Loucy (cell line): ENCODE data around the gene PODN.

ENCODE experiments used
- EZH2phosphoT487 ChIP-seq: fragments of 200-600 bp; IDR thresholded peaks from 2 replicates; pipeline ENCODE4 v1.6.1; 2018; ENCODE audit warnings: antibody characterized with exemption, mild to moderate bottlenecking, moderate library complexity, borderline replicate concordance
- TF ChIP-seq, protein P1 (sequence below): fragments of 200-600 bp; sonication (generic); conservative IDR thresholded peaks from 2 replicates; pipeline ENCODE4 v1.5.1; 2014; ENCODE audit warnings: mild to moderate bottlenecking, antibody characterized with exemption, low read length

DNA sequence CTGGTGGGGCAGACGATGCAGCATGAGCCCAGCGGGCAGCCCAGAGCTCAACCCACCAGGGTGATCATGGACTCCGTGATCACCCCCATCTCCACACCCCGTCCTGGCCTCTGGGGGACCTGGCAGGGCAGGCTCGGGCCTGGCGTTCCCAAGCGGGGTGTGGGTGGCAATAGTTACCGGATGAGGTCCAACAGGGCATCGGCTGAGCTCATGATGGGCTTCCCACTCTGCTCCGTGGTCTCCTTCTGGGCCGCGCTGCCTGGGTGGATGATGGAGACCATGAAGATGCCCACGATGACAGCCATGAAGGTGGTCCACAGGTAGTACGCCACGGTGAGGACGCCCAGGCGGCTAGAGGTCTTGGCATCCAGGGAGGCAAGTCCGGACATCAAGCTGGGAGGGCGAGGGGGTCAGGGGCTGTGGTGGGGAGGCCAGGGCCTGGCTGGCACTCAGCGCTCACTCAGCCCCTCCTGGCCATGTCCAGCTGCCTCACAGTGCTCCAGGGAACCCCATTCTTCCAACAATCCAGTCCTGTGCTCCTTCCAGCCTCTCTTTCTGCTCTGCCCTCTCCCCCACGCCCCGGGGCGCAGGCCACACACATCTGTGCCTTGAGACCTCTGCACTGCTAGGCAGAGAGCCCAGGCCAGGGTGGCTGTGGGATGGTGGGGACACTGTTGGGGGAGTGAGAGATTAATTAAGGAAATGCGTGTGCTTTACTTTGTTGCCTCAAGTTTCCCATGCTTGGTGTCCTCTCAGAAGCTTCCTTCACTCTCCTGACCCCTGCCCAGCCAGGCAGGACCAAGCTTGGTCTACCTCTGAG lies 52.8 kb downstream of the PODN start:
- TF ChIP-seq, protein P1, sequence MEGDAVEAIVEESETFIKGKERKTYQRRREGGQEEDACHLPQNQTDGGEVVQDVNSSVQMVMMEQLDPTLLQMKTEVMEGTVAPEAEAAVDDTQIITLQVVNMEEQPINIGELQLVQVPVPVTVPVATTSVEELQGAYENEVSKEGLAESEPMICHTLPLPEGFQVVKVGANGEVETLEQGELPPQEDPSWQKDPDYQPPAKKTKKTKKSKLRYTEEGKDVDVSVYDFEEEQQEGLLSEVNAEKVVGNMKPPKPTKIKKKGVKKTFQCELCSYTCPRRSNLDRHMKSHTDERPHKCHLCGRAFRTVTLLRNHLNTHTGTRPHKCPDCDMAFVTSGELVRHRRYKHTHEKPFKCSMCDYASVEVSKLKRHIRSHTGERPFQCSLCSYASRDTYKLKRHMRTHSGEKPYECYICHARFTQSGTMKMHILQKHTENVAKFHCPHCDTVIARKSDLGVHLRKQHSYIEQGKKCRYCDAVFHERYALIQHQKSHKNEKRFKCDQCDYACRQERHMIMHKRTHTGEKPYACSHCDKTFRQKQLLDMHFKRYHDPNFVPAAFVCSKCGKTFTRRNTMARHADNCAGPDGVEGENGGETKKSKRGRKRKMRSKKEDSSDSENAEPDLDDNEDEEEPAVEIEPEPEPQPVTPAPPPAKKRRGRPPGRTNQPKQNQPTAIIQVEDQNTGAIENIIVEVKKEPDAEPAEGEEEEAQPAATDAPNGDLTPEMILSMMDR = no peak
- TF ChIP-seq EZH2phosphoT487 = no peak
